SH-SY5Y (cell line): ENCODE data around the gene DLG5.

Experiments
- GATA2 ChIP-seq: IDR thresholded peaks from 2 replicates; pipeline ENCODE4 v1.6.1; 2011; ENCODE audit warnings: mild to moderate bottlenecking, low read depth, low read length
- GATA3 ChIP-seq: IDR thresholded peaks from 2 replicates; pipeline ENCODE4 v1.6.1; 2011; ENCODE audit warnings: low read depth, mild to moderate bottlenecking, low read length, moderate library complexity

GRCh38 chr10:77820349-77820748 is 106.2 kb downstream of the DLG5 start:
- no peak for TF ChIP-seq GATA2
- TF ChIP-seq GATA3: no peak
